Measurements from ENCODE around the gene COL18A1.

COL18A1 gene

GRCh38 chr21:45405271-45405818 lies 380 bp downstream of the COL18A1 start (continued):
- TF ChIP-seq POU6F1 (CRISPR knock-in tag; IDR thresholded peaks at IDR 0.05; ENCODE audit: borderline replicate concordance, low read depth): no peak

- TF ChIP-seq PPARA (CRISPR knock-in tag; IDR thresholded peaks at IDR 0.05; ENCODE audit: borderline replicate concordance): no peak
- TF ChIP-seq PATZ1 (CRISPR knock-in tag; IDR thresholded peaks at IDR 0.05; ENCODE audit: borderline replicate concordance): no peak
- no peak for TF ChIP-seq TOX (CRISPR knock-in tag; IDR thresholded peaks at IDR 0.05; ENCODE audit: borderline replicate concordance)
- TF ChIP-seq ZNF8 (CRISPR knock-in tag; IDR thresholded peaks at IDR 0.05): no peak
- no peak for TF ChIP-seq OSR1 (CRISPR knock-in tag; IDR thresholded peaks at IDR 0.05)
- TF ChIP-seq ISL1 (CRISPR knock-in tag; IDR thresholded peaks at IDR 0.05): no peak
- TF ChIP-seq GLIS3 (CRISPR knock-in tag; IDR thresholded peaks at IDR 0.05): no peak
- TF ChIP-seq CSRNP3 (CRISPR knock-in tag; IDR thresholded peaks at IDR 0.05): no peak
- TF ChIP-seq ESRRG (CRISPR knock-in tag; IDR thresholded peaks at IDR 0.05): no peak
Observed at GRCh38 chr21:45405819-45406762, 1.1 kb downstream of the COL18A1 start.

GRCh38 chr21:45406801-45407628 lies 2.0 kb downstream of the COL18A1 start:
- no peak for ATAC-seq

More at GRCh38 chr21:45405819-45406762, 1.1 kb downstream of the COL18A1 start:
- peak; percentile 5 for ATAC-seq

GRCh38 chr21:45407629-45408247 lies 2.8 kb downstream of the COL18A1 start:
- TF ChIP-seq PATZ1 (CRISPR knock-in tag; IDR thresholded peaks at IDR 0.05; ENCODE audit: borderline replicate concordance) (no peak), GLIS3 (CRISPR knock-in tag; IDR thresholded peaks at IDR 0.05) (no peak), ZC3H10 (CRISPR knock-in tag; IDR thresholded peaks at IDR 0.05) (no peak), PPARA (CRISPR knock-in tag; IDR thresholded peaks at IDR 0.05; ENCODE audit: borderline replicate concordance) (no peak)
- ATAC-seq: no peak

More at GRCh38 chr21:45406801-45407628, 2.0 kb downstream of the COL18A1 start:
- TF ChIP-seq OSR1 (CRISPR knock-in tag; IDR thresholded peaks at IDR 0.05) (no peak), RARB (CRISPR knock-in tag; IDR thresholded peaks at IDR 0.05) (no peak), TCF4 (CRISPR knock-in tag; IDR thresholded peaks at IDR 0.05; ENCODE audit: borderline replicate concordance) (no peak), TOX (CRISPR knock-in tag; IDR thresholded peaks at IDR 0.05; ENCODE audit: borderline replicate concordance) (no peak), ZNF70 (CRISPR knock-in tag; IDR thresholded peaks at IDR 0.05) (no peak), ZC3H10 (CRISPR knock-in tag; IDR thresholded peaks at IDR 0.05) (no peak), ESRRG (CRISPR knock-in tag; IDR thresholded peaks at IDR 0.05) (no peak), ZNF8 (CRISPR knock-in tag; IDR thresholded peaks at IDR 0.05) (no peak), CSDC2 (CRISPR knock-in tag; IDR thresholded peaks at IDR 0.05) (no peak)
